Ectodermal cell (in vitro differentiated cells): ENCODE results near the gene JAKMIP1.
"Not testable (repeated sequence)": the region's sequence is repeated elsewhere in the genome, so short reads cannot be mapped to it uniquely, and the experiment has no call there.

ENCODE experiments used
- H3K27ac ChIP-seq: 2 replicates; pipeline ENCODE4 v1.7.0; 2013; ENCODE audit warnings: mild to moderate bottlenecking, low read depth, low read length; ENCODE audit not compliant: insufficient read depth, poor library complexity, severe bottlenecking
- H3K27me3 ChIP-seq: 2 replicates; pipeline ENCODE4 v1.7.0; 2013; ENCODE audit warnings: mild to moderate bottlenecking, low read length; ENCODE audit not compliant: insufficient read depth, control insufficient read depth, poor library complexity, severe bottlenecking
- H3K36me3 ChIP-seq: one replicate; pipeline ENCODE4 v1.7.0; 2013; ENCODE audit warnings: low read length; ENCODE audit not compliant: control insufficient read depth, insufficient read depth
- H3K4me1 ChIP-seq: one replicate; pipeline ENCODE4 v1.7.0; 2013; ENCODE audit warnings: low read length; ENCODE audit not compliant: control insufficient read depth, insufficient read depth
- H3K4me3 ChIP-seq: 2 replicates; pipeline ENCODE4 v1.7.0; 2013; ENCODE audit warnings: low read depth, low read length, control low read depth; ENCODE audit not compliant: insufficient read depth
- H3K9me3 ChIP-seq: 2 replicates; pipeline ENCODE4 v1.7.0; 2013; ENCODE audit warnings: mild to moderate bottlenecking, low read length, moderate library complexity; ENCODE audit not compliant: control insufficient read depth
- WGBS, 2 experiments: methylation state at CpG; one replicate each; pipeline ENCODE4 v1.1.7; 2013; ENCODE audit warnings: missing lambda C conversion rate in 2 of 2; 5-methylcytosine and 5-hydroxymethylcytosine counted together

JAKMIP1 gene

GRCh38 chr4:6148506-6149205 lies 51.7 kb downstream of the JAKMIP1 start:
- H3K36me3 ChIP-seq: no peaks in the 10 kb centered on the region
- WGBS, 2 experiments: 92 to 96% methylated on average over 19 of the region's 20 CpGs

DNA sequence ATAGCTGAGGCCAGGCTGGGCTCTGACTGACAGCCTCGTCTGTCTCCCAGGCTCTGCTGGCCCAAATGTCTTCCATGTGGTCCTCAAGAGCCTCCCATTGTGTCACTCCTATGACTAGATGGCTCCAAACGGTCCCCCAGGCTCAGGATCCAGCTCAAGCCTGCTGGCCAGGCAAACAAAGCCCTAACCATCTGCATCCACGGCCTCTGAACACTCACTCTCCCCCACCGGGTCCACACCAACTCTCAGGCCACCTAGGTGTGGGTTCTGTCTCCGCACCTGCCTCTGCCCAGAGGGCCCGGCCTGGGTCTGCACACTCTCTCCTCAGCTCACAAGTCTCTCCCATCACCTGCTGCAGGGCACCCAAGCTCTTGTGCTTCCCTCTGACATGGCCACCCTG lies 52.9 kb downstream of the JAKMIP1 start:
- Histone ChIP-seq H3K27me3 (no peaks in the 10 kb centered on the region), H3K36me3 (no peaks in the 10 kb centered on the region), H3K4me1 (no peaks in the 10 kb centered on the region), H3K27ac (no peak overlapping the region), H3K4me3 (no peak overlapping the region), H3K9me3 (no peaks in the 10 kb centered on the region)
- whole genome bisulfite sequencing, 2 experiments: 91 to 94% methylated on average over 6 of the region's 6 CpGs

More at GRCh38 chr4:6148506-6149205, 51.7 kb downstream of the JAKMIP1 start:
- Histone ChIP-seq H3K27ac (no peak overlapping the region), H3K4me3 (no peak overlapping the region), H3K27me3 (no peaks in the 10 kb centered on the region), H3K9me3 (no peaks in the 10 kb centered on the region), H3K4me1 (no peaks in the 10 kb centered on the region)

GRCh38 chr4:6143603-6144181 lies 56.7 kb downstream of the JAKMIP1 start:
- no peak overlapping the region for H3K4me3 ChIP-seq
- no peaks in the 10 kb centered on the region for H3K4me1 ChIP-seq
- no peak overlapping the region for H3K27ac ChIP-seq
- no peaks in the 10 kb centered on the region for H3K36me3 ChIP-seq
- WGBS, 2 experiments: 83 to 92% methylated on average over 3 of the region's 3 CpGs
- no peaks in the 10 kb centered on the region for H3K9me3 ChIP-seq
- H3K27me3 ChIP-seq: no peaks in the 10 kb centered on the region

GRCh38 chr4:6142935-6143602 lies 57.3 kb downstream of the JAKMIP1 start:
- H3K27ac ChIP-seq: no peak overlapping the region
- no peaks in the 10 kb centered on the region for H3K4me1 ChIP-seq
- H3K36me3 ChIP-seq: no peaks in the 10 kb centered on the region
- H3K27me3 ChIP-seq: no peaks in the 10 kb centered on the region
- 92 to 94% methylated on average over 8 of the region's 8 CpGs for WGBS, 2 experiments
- no peak overlapping the region for H3K4me3 ChIP-seq
- no peaks in the 10 kb centered on the region for H3K9me3 ChIP-seq

DNA sequence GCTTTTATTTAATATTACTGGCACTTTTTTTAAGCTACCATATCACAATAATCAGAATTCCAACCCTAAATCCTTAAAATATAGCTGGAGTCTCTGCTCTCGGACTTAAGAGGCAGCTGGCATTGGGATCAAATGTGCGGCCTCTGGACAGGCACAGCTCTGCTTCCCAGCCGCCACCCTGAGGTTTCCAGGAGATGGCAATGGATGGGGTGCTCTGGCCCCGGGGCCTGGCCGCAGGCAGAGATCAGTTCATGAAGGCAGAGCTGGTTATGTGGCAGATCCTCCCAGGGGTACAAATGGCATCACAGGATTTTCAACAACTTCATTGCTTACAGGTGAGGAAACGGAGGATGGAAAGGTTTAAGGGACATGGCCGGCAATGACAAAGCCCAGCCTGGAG lies 57.8 kb downstream of the JAKMIP1 start:
- WGBS, 2 experiments: 96 to 98% methylated on average over 7 of the region's 7 CpGs
- H3K36me3 ChIP-seq: no peaks in the 10 kb centered on the region

GRCh38 chr4:6141554-6141953 lies 58.8 kb downstream of the JAKMIP1 start:
- no peak overlapping the region for H3K27ac ChIP-seq
- no peaks in the 10 kb centered on the region for H3K9me3 ChIP-seq
- H3K4me1 ChIP-seq: no peaks in the 10 kb centered on the region
- H3K27me3 ChIP-seq: no peaks in the 10 kb centered on the region
- no peak overlapping the region for H3K4me3 ChIP-seq
- no peaks in the 10 kb centered on the region for H3K36me3 ChIP-seq
- WGBS, 2 experiments: 87 to 90% methylated on average over 9 of the region's 9 CpGs

More for the DNA sequence above, 57.8 kb downstream of the JAKMIP1 start:
- Histone ChIP-seq H3K4me3 (no peak overlapping the region), H3K27ac (no peak overlapping the region), H3K27me3 (no peaks in the 10 kb centered on the region), H3K9me3 (no peaks in the 10 kb centered on the region), H3K4me1 (no peaks in the 10 kb centered on the region)

GRCh38 chr4:6141021-6141420 lies 59.3 kb downstream of the JAKMIP1 start:
- H3K4me1 ChIP-seq, H3K27me3 ChIP-seq, H3K27ac ChIP-seq, H3K4me3 ChIP-seq, H3K9me3 ChIP-seq, H3K36me3 ChIP-seq: not testable (repeated sequence)
- 91 to 92% methylated on average over 14 of the region's 14 CpGs for WGBS, 2 experiments

GRCh38 chr4:6137747-6138135 lies 62.6 kb downstream of the JAKMIP1 start:
- no peaks in the 10 kb centered on the region for H3K4me1 ChIP-seq
- no peaks in the 10 kb centered on the region for H3K9me3 ChIP-seq
- H3K36me3 ChIP-seq: no peaks in the 10 kb centered on the region
- H3K27me3 ChIP-seq: no peaks in the 10 kb centered on the region
- H3K27ac ChIP-seq: no peak overlapping the region
- WGBS, 2 experiments: 87 to 89% methylated on average over 3 of the region's 3 CpGs
- no peak overlapping the region for H3K4me3 ChIP-seq

GRCh38 chr4:6137027-6137746 lies 63.2 kb downstream of the JAKMIP1 start:
- no peaks in the 10 kb centered on the region for H3K27me3 ChIP-seq
- H3K36me3 ChIP-seq: no peaks in the 10 kb centered on the region
- no peak overlapping the region for H3K4me3 ChIP-seq
- no peak overlapping the region for H3K27ac ChIP-seq
- H3K9me3 ChIP-seq: no peaks in the 10 kb centered on the region
- WGBS, 2 experiments: 85 to 87% methylated on average over 22 of the region's 22 CpGs
- H3K4me1 ChIP-seq: no peaks in the 10 kb centered on the region

- no peaks in the 10 kb centered on the region for H3K9me3 ChIP-seq
- no peaks in the 10 kb centered on the region for H3K36me3 ChIP-seq
- H3K27me3 ChIP-seq: no peaks in the 10 kb centered on the region
- no peaks in the 10 kb centered on the region for H3K4me1 ChIP-seq
- WGBS, 2 experiments: 75 to 77% methylated on average over 11 of the region's 11 CpGs
- H3K4me3 ChIP-seq: no peak overlapping the region
- no peak overlapping the region for H3K27ac ChIP-seq
Measured at GRCh38 chr4:6134612-6135220, 65.6 kb downstream of the JAKMIP1 start.
